Measurements from ENCODE around the gene ABHD6.
"Not testable (repeated sequence)": the region's sequence is repeated elsewhere in the genome, so short reads cannot be mapped to it uniquely, and the experiment has no call there.

Gene ABHD6

DNA sequence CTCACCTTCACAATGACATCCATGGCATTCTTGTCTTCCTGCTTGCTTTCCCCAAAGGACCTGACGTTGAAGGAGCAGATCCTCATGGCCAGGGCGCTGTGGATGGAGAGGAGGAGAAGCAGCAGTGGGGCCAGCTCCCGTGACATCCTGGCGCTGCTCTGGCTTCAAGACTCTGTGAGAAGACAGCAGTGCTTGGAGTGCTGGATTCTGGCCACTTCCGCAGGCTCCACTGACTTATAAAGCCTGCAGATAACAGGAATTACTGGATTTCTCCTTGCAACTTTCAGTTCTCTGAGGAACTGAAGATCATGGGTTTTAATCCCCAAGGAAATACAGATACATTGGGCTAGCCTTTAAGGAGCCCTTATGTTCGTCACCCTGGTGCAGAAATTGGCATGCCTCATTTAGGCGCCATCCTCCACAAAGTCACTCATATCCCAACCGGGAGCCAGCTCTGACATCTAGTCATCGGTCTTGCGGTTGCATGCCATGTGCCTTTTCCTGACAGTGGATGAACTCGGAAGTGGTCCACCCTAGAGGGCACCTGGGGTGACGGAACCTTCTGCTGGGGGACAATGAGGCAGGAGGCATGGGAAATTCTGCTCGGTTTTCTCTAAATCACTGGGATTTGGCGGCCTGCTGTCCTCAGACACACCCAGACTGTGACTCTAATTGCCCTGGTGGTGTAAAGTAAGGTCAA, 26.7 kb upstream of the ABHD6 start, which contains the start of gene DNASE1L3:
DNASE1L3 (minus strand) TSS at position 212 of the 700 bp plus-strand sequence; CDS start at position 146, 66 bp downstream.
- no peak for DNase-seq

DNA sequence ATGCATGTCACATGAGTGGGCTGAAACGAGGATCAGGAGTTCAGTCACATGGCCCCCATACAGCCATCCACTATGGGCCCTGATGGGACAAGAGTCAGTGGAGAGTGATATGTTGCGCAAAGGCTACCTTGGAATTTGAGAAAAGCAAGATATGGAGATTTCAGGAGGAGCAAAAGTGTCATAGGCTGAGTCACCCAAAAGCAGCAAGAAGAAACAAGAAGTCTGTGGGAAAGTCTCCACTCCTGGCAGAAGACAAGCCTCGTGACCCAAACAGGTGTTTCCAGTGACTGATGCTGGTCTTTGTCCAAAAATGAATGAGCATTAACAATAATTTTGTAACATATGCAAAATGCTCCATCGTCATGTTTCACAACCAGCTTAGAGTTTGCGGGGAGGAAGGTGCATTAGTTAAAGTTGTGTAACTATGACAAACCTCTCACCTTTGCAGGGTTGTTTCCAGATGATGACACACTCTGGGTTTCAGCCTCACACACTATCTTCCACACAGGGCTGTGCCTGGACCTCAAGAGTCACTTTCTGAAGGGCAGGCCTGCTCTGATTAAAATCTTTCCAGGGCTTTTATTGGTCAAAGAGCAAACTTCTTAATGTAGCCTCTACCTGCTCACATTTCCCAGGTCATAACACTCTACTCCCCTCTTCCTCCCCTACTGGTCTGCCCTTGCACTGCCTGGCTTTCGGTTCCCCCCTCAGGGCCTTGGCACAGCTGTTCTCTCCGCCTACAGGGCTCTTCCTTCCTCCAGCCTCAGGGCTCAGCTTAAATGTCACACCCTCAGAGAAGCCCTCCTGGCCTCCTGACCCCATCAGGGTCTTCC, 22.9 kb upstream of the ABHD6 start:
- DNase-seq = peak; percentile 34

GRCh38 chr3:58215317-58216025, 22.1 kb upstream of the ABHD6 start:
- DNase-seq = no peak

- no peak for DNase-seq
These were observed 20.9 kb upstream of the ABHD6 start for GRCh38 chr3:58216496-58217195.

- peak; percentile 46 for DNase-seq
These were observed 20.3 kb upstream of the ABHD6 start for GRCh38 chr3:58217209-58217811.

DNA sequence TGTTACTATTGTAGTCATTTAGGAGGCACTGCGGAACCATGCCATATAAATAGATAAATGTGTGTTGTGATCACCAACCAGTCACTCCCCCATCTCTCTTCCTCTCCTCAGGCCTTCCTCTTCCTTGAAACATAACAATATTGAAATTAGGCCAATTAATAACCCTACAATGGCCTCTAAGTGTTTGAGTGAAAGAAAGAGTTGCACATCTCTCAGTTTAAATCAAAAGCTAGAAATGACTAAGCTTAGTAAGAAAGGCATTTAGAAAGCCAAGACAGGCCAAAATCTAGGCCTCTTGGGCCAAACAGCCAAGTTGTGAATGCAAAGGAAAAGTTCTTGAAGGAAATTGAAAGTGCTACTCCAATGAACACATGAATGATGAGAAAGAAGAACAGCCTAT, 18.7 kb upstream of the ABHD6 start:
- DNase-seq = no peak

DNA sequence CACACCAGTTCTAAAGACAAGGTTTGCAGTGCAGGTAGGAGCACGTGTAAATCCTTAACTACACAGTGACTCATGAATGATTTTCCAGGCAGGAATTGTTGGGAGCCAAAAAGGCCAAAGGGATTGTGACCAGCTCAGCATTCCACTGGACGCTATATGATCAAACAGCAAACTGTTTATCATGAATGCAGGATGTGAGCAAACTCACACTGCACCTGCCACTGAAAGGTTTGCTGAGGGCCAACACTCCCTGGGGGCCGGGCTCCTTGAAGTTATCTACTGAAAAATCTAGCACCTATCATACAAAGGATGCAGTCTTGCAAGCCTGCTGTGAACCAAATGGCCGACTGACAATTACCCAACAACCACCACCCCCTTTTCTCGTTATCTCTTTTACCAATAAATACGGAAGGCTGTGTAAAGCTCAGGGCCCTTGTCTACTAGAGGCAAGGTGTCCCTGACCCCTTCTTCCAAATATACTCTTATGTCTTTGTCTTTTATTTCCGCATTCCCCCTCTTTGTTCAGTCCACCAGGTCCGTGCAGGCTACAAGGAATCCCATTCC, 15.3 kb upstream of the ABHD6 start:
- DNase-seq = no peak

- no peak for DNase-seq
These were observed 13.7 kb upstream of the ABHD6 start for GRCh38 chr3:58223855-58224254.

DNA sequence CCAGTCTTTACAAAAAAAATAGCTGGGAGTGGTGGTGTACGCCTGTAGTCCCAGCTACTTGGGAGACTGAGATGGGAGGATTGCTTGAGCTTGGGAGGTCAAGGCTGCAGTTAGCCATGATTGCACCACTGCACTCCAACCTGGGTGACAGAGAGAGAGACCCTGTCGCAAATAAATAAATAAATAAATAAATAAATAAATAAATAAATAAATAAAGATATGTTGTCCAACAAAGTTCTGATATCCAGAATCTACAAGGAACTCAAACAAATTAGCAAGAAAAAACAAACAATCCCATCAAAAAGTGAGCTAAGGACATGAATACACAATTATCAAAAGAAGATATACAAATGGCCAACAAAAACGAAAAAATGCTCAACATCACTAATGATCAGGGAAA, 9.7 kb upstream of the ABHD6 start:
- DNase-seq = not testable (repeated sequence)

DNA sequence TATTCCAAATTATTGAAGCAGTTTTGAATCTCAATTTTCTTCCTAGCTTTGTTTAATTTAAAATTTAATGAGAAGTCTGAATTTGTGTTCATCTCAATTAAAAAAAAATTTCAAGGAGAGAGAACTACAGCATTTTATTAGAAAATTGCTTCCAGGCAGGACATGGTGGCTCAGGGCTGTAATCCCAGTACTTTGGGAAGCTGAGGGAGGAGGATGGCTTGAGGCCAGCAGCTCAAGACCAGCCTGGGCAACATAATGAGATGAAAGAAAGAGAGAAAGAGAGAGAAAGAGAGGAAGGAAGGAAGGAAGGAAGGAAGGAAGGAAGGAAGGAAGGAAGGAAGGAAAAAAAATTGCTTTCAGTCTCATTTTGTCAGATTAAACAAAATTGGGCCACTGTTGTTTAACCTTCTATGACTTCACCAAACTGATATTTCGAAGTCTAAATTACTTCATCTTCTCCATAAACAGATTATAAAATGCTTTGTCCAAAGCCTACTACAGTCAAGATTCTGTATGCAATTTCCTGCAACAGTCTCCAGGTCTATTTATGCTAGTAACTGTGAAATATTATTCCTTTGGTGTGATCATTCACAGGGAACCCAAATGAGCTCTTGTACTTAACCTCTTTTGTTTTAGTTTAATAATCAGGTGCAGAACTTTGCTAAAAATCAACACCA, 6.6 kb upstream of the ABHD6 start:
- no peak for DNase-seq

- DNase-seq = peak; percentile 23
These were observed 5.9 kb upstream of the ABHD6 start for GRCh38 chr3:58231666-58232065.

DNA sequence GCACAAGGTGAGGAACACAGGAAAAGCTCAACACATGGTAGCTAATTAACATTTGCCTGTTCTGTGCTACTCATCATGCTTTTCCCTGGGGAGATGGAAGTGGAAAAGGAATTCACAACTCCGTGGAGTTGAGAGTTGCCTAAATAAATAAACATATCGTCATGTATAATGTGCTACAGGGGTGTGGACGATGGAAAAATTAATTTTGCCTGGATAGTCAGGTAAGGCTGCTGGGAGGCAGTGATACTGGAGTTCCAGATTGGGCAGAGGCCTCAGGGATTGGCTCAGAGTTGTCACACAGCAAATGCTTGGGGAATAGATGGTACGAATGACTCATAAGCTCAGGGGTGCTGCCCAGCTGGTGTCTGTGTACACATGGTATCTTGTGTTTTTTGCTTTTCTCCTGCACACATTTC, 3.1 kb upstream of the ABHD6 start:
- peak; percentile 41 for DNase-seq

GRCh38 chr3:58235970-58236369, 1.6 kb upstream of the ABHD6 start:
- no peak for DNase-seq

GRCh38 chr3:58236527-58237237, 910 bp upstream of the ABHD6 start:
- no peak for DNase-seq

GRCh38 chr3:58237941-58238681, 519 bp downstream of the ABHD6 start:
- DNase-seq = no peak

DNA sequence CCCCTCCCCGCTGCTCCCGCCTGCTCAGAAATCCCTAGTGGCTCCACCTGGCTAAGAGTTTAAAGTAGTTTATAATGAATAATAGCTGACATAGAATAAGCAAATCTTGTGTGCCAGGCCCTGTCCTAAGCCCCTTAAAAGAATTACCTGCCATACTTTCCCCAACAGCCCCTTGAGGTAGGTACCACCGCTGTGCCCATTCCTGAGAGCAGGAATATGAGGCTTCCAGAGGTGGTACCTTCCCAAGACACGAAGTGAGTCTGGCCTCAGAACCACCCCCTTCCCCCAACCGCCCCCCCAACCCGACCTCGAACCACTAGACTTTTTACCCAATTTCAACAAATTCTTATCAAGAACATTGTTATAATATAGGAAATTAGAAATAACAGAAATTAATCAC, 1.2 kb downstream of the ABHD6 start:
- no peak for DNase-seq

DNA sequence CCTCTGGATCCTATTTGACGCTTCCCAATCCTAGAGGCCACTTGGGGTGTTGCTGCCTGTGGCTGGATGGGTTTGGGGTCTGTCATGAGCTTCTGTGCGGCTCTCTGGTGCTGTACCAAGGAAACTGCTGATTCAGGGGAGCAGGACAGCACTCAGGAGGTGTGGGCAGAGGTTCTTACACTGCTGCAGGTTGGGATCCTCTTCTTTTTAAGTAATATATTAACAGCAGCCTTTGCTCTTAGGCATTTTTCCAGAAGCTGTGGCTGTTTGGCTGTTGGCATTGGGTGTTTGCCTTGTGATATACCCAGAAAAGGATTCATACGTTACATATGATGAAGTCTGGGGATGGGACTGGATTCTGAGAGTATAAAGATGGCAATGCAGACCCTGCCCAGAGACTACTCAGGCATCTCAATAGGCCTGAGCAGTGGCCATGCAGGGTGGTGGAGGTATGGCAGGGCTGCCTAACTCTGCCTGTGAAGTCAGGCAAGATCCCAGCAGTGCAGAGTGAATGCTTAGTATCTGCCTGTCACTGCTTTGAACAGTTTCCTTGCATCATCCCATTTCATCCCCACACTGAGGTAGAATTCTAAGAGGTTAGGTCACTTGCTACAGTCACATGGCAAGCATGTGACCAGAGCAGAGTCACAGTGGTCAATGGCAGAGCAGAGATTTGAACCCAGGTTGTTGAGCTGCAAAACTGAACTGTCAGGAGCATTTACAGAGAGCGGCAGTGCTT, 3.9 kb downstream of the ABHD6 start:
- no peak for DNase-seq

- peak; percentile 3 for DNase-seq
These were observed 4.7 kb downstream of the ABHD6 start for GRCh38 chr3:58242340-58242739.

- DNase-seq = not testable (repeated sequence)
These were observed 5.3 kb downstream of the ABHD6 start for GRCh38 chr3:58242860-58243259.

All from fibroblast of skin of right biceps (primary cell).